HCT116 (cell line): Measurements from ENCODE around the gene CACNA2D2.

Experiments used
- ATF3 ChIP-seq: IDR thresholded peaks from 2 replicates; pipeline ENCODE4 v1.6.1; 2012
- CTCF ChIP-seq, 3 experiments: fragments of 200-600 bp in 1 of 3; sonication (generic) in 1 of 3; IDR thresholded peaks in 2 of 3; conservative IDR thresholded peaks in 1 of 3; 2 replicates each; pipeline ENCODE4 v1.5.1; 2012 to 2017; ENCODE audit warnings: low read depth in 2 of 3, low read length in 2 of 3, antibody characterized with exemption in 1 of 3, borderline replicate concordance in 1 of 3, control low read depth in 1 of 3, mild to moderate bottlenecking in 1 of 3, mixed read lengths in 1 of 3, mixed run types in 1 of 3, moderate library complexity in 1 of 3; ENCODE audit not compliant: insufficient read depth in 1 of 3
- EGR1 ChIP-seq: IDR thresholded peaks from 2 replicates; pipeline ENCODE4 v1.6.1; 2012; ENCODE audit warnings: low read depth
- ELF1 ChIP-seq: IDR thresholded peaks from 2 replicates; pipeline ENCODE4 v1.6.1; 2012; ENCODE audit warnings: low read depth, borderline replicate concordance
- EZH2 ChIP-seq: fragments of 200-600 bp; sonication (generic); IDR thresholded peaks from 2 replicates; pipeline ENCODE4 v1.6.1; 2017; ENCODE audit warnings: antibody characterized with exemption, mixed run types
- EZH2phosphoT487 ChIP-seq: fragments of 200-600 bp; IDR thresholded peaks from 2 replicates; pipeline ENCODE4 v1.6.1; 2018; ENCODE audit warnings: antibody characterized with exemption, borderline replicate concordance
- MAX ChIP-seq: IDR thresholded peaks from 2 replicates; pipeline ENCODE4 v1.6.1; 2012
- POLR2A ChIP-seq: IDR thresholded peaks from 2 replicates; pipeline ENCODE4 v1.7.0; 2011; ENCODE audit warnings: borderline replicate concordance; ENCODE audit not compliant: insufficient read depth, insufficient read length; ENCODE audit errors: extremely low read depth
- POLR2AphosphoS5 ChIP-seq: IDR thresholded peaks from 2 replicates; pipeline ENCODE4 v1.6.1; 2011; ENCODE audit warnings: mild to moderate bottlenecking, low read depth, low read length, moderate library complexity
- RAD21 ChIP-seq: IDR thresholded peaks from 2 replicates; pipeline ENCODE4 v1.6.1; 2012; ENCODE audit warnings: low read depth, mild to moderate bottlenecking
- SIN3A ChIP-seq: IDR thresholded peaks from 2 replicates; pipeline ENCODE4 v1.6.1; 2012; ENCODE audit warnings: low read depth
- ZNF274 ChIP-seq: fragments of 200-500 bp; sonication (Bioruptor generic); IDR thresholded peaks from 2 replicates; pipeline ENCODE4 v1.6.1; 2014; ENCODE audit warnings: mild to moderate bottlenecking, low read depth, low read length, inconsistent platforms

DNA sequence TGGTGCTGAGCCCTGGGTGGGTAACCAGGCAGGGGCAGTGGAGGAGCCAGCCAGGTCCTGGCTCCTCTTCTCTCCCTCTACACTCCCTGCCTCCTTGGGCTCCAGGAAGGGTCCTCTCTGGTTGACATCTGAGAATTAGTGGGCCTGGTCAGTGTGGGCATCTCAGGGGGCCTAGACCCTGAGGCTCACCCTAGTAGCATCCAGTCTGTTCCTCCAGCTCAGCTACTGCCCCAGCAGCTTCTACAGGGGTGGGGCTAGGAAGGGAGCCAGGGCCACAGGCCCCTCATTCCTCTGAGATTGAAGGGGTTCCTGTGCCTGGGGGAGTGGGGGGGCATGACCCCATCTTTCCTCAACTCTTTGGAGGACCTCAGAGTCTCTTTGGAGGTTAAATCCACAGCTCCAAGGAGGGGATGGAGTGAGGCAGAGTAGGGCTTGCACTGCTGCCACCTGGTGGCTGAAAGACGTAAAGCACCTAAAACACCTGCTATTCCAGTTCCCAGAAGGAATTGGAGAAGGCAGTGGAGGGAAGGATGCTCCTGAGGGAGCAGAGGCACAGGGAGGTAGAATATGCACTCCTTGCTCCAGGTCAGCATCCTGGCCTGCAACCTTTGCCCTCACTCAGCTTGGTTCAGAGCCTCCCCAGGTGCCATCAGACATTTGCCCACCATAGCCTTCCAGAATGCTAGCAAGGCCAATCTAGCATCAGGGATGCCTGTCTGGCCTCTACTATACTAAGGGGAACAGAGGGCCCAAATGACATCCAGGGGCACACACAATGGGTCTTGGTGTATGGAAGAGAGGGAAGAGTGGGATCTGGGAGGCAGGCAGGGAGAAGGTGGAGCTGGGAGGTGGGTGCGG lies 39.0 kb upstream of the CACNA2D2 start:
- TF ChIP-seq SIN3A: no peak
- TF ChIP-seq CTCF (IDR thresholded peaks at IDR 0.05 in 2 of 3, conservative IDR thresholded peaks at IDR 0.05 in 1 of 3; ENCODE audit: borderline replicate concordance in 1 of 3, insufficient read depth in 1 of 3, low read depth in 2 of 3, low read length in 2 of 3): peak; percentile 91 to 94 (median 93)
- TF ChIP-seq ZNF274: no peak
- TF ChIP-seq EZH2: no peak
- no peak for TF ChIP-seq EGR1
- TF ChIP-seq POLR2AphosphoS5: no peak
- no peak for TF ChIP-seq MAX
- TF ChIP-seq RAD21: peak; percentile 86
- no peak for TF ChIP-seq EZH2phosphoT487
- no peak for TF ChIP-seq ELF1
- TF ChIP-seq ATF3: no peak
- TF ChIP-seq POLR2A: no peak
